Adrenal gland (tissue), 12 donors: ENCODE measurements around the gene DCTN2. TPM values are rescaled to one million over a fixed set of nuclear protein-coding genes. Genes with fewer than 3 reads are reported as not detected.

Source experiments
- DNase-seq, 7 donors: peaks; one replicate each; pipeline ENCODE4 v3.0.0-alpha.2; 2019 to 2020
- H3K27ac ChIP-seq, 5 donors: fragments of 200-600 bp; sonication (generic) in 4 of 5; 1 replicate in 3 of 5; 2 replicates in 2 of 5; pipeline versions ENCODE4 v1.5.1 to v1.8.0; 2016 to 2020; ENCODE audit warnings: mild to moderate bottlenecking in 1 of 5
- H3K27me3 ChIP-seq: fragments of 200-600 bp; 2 replicates; pipeline ENCODE4 v1.8.0; 2021
- H3K36me3 ChIP-seq, 2 donors: fragments of 200-600 bp; replicated peaks in 1 of 2; 1 replicate in 1 of 2; 2 replicates in 1 of 2; pipeline versions ENCODE4 v1.5.1 to v1.8.0; 2018 to 2022
- H3K4me1 ChIP-seq, 2 donors: fragments of 200-600 bp; replicated peaks in 1 of 2; 1 replicate in 1 of 2; 2 replicates in 1 of 2; pipeline versions ENCODE4 v1.5.1 to v1.8.0; 2018 to 2021
- H3K4me3 ChIP-seq, 4 donors: fragments of 200-600 bp; sonication (generic) in 3 of 4; one replicate each; pipeline ENCODE4 v1.5.1; 2016 to 2018
- H3K9me3 ChIP-seq, 3 donors: fragments of 200-600 bp; sonication (generic) in 1 of 3; replicated peaks in 1 of 3; 1 replicate in 2 of 3; 2 replicates in 1 of 3; pipeline versions ENCODE4 v1.5.1 to v1.8.0; 2016 to 2021
- POLR2A ChIP-seq, 2 donors: fragments of 450-650 bp; IDR thresholded peaks; one replicate each; pipeline ENCODE4 v1.6.1; 2017; ENCODE audit warnings: antibody characterized with exemption in 2 of 2, mild to moderate bottlenecking in 2 of 2, moderate library complexity in 1 of 2
- WGBS, 4 donors: extraction: QIAGEN DNeasy Blood & Tissue Kit in 2 of 4; methylation state at CpG; one replicate each; pipeline versions ENCODE4 v1.1.5 to v1.1.7; 2013 to 2017; 5-methylcytosine and 5-hydroxymethylcytosine counted together
- intact Hi-C, 2 donors: fragments of 100-400 bp; cut with DNase I; formaldehyde crosslinking; loops; one replicate each; pipeline versions ENCODE4 v1.14.1 to v1.15.0; 2022 to 2023
- polyA plus RNA-seq, 3 donors: library from polyadenylated mRNA; stranded (reverse); fragments of 200-250 nt in 2 of 3; fragments of 350-450 nt in 1 of 3; fragmentation: Illumina TruSeq in 1 of 3; extraction: RNeasy Lipid Tissue Mini Kit (QIAGEN cat#74804) in 1 of 3; gene quantifications; one replicate each; pipeline ENCODE4 v1.2.3, GENCODE V29; 2013 to 2014
- total RNA-seq, 9 donors: library from RNA; depleted of rRNA in 4 of 9; stranded (reverse); fragments of >200 nt in 4 of 9; fragments of 120-200 nt in 1 of 9; fragmentation: NEBNext Ultra II Directional in 1 of 9; extraction: Animal tissue kit (Norgen Biotek cat#: 25700) in 1 of 9; gene quantifications; one replicate each; pipeline versions ENCODE4 v1.1.0 to v1.2.4, GENCODE V29; 2013 to 2023
- TF ChIP-seq, protein P1 (sequence below), 6 experiments: fragments of 450-650 bp in 4 of 6; fragments of 200-600 bp in 2 of 6; sonication (generic) in 1 of 6; IDR thresholded peaks; 1 replicate in 5 of 6; 2 replicates in 1 of 6; pipeline versions ENCODE4 v1.5.1 to v1.8.0; 2016 to 2021; ENCODE audit warnings: antibody characterized with exemption in 6 of 6, mild to moderate bottlenecking in 2 of 6, moderate library complexity in 1 of 6
- donor health status: healthy with polysubstance abuse.
- donor health status: Bipolar disorder and iron deficiency.
- donor health status: DM: yes; HTN: yes; CAD: no.
- donor health status: DM: no; HTN: no; CAD: no.
- donor health status: DM: no; HTN: no; CAD: no.
- donor health status: DM: yes; HTN: yes; CAD: no.

Gene DCTN2
- total and polyA plus RNA-seq, 12 donors, result 81.2 to 238 (median 135) TPM

DNA sequence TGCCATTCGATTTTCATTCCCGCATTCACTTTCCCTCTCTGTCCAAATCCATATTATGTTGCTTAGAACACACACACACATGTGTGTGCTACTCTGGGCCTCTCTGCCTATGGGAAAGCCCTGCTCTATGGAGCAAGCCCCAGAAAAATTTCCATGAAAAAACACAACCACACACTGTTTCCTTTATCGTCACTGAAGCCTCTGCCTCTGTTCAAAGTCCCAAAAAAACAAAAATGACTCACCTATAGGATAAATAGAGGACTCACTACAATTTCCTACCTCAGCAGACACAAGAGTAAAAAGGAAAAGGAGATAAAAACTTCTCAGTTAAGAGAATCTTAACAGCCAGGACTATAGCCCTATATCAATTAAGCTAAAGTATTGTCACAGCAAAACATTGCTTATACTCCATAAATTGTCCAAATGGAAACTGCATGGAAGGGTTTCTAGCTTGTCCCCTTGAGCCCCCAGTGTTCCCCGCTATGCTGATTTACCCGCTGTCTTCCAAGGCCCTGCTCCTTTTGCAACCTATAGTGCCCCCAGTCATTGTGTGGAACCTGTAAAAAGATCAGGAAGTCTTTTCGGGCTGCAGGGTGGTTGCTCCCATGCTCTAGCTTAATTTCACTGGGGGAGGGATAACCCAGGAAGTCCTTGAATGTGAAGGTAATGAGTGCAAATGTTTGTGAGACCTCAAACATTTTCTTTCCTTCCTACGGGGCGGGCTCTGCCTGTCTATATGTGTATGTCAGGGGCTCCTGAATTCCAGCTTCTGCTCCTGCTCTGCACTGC, 32.9 kb upstream of the DCTN2 start:
- no peak overlapping the region for H3K4me3 ChIP-seq
- H3K4me1 ChIP-seq, result no peaks in the 10 kb centered on the region
- peaks cover 5% of the 10 kb centered on the region for H3K27me3 ChIP-seq
- 75 to 87% (median 86%) methylated on average over 8 of the region's 8 CpGs for WGBS, 4 donors
- H3K27ac ChIP-seq, result no peak overlapping the region
- intact Hi-C loops, result no loop called here
- no peak for TF ChIP-seq POLR2A (IDR thresholded peaks at IDR 0.05)
- TF ChIP-seq, protein P1, sequence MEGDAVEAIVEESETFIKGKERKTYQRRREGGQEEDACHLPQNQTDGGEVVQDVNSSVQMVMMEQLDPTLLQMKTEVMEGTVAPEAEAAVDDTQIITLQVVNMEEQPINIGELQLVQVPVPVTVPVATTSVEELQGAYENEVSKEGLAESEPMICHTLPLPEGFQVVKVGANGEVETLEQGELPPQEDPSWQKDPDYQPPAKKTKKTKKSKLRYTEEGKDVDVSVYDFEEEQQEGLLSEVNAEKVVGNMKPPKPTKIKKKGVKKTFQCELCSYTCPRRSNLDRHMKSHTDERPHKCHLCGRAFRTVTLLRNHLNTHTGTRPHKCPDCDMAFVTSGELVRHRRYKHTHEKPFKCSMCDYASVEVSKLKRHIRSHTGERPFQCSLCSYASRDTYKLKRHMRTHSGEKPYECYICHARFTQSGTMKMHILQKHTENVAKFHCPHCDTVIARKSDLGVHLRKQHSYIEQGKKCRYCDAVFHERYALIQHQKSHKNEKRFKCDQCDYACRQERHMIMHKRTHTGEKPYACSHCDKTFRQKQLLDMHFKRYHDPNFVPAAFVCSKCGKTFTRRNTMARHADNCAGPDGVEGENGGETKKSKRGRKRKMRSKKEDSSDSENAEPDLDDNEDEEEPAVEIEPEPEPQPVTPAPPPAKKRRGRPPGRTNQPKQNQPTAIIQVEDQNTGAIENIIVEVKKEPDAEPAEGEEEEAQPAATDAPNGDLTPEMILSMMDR (IDR thresholded peaks at IDR 0.05), result no peak
- no peak for DNase-seq
- no peaks in the 10 kb centered on the region for H3K36me3 ChIP-seq
- no peaks in the 10 kb centered on the region for H3K9me3 ChIP-seq

DNA sequence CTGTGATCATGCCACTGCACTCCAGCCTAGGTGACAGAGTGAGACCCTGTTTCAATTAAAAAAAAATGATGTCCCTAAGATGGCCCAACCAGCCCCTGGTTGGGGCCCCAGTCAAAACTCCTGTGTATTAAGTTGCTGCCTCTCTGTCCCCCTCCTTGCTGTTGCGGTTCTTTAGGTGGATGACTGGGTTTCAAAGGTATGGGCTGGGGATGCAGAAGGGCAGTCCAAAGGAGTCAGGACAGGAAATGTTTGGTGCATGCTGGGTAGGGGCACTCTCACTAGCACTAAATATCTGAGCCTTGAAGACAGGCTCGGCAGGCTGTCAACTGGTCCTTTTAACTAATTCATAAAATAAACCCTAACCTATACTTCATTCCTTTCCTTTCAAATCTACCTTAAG, 32.0 kb upstream of the DCTN2 start:
- Histone ChIP-seq H3K4me3 (no peak overlapping the region), H3K27me3 (peaks cover 5% of the 10 kb centered on the region), H3K9me3 (no peaks in the 10 kb centered on the region), H3K36me3 (no peaks in the 10 kb centered on the region), H3K27ac (no peak overlapping the region), H3K4me1 (no peaks in the 10 kb centered on the region)
- WGBS, 4 donors, result 77 to 91% (median 82%) methylated on average over 2 of the region's 2 CpGs
- no peak for TF ChIP-seq POLR2A (IDR thresholded peaks at IDR 0.05)
- TF ChIP-seq, protein P1 (IDR thresholded peaks at IDR 0.05), result no peak
- DNase-seq, result no peak
- intact Hi-C loops, result no loop called here

DNA sequence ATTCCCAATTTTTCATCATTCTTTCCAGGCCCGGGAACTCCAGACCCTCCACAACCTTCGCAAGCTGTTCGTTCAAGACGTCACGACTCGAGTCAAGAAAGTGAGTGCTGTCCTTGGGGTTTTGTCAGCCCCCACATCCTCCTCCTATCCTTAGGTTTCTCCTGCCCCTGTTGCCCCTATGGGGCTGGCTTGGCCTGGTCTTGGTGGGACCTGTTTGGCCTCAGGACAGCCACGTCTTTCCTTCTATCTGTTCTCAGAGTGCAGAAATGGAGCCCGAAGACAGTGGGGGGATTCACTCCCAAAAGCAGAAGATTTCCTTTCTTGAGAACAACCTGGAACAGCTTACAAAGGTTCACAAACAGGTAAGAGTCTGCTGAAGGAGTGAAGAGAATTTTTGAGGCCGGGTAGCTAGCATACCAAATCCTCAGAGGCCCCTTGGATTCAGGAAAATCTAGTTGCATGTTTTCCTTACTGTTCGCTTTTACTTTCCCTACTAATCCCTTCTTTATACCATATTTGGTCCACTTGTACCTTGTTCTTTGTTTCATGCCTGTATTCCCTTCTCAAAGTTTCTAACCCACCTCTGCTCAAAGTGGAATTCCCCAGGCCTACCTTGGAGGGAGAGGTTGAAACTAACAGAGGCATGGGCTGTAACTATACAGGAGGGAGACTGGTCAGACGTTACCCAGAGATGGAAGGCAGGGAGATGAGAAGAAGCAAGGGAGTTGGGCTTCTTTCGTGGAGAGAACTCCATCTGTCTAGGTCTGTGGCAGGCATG, 31.2 kb upstream of the DCTN2 start:
- 78 to 89% (median 81%) methylated on average over 12 of the region's 12 CpGs for WGBS, 4 donors

DNA sequence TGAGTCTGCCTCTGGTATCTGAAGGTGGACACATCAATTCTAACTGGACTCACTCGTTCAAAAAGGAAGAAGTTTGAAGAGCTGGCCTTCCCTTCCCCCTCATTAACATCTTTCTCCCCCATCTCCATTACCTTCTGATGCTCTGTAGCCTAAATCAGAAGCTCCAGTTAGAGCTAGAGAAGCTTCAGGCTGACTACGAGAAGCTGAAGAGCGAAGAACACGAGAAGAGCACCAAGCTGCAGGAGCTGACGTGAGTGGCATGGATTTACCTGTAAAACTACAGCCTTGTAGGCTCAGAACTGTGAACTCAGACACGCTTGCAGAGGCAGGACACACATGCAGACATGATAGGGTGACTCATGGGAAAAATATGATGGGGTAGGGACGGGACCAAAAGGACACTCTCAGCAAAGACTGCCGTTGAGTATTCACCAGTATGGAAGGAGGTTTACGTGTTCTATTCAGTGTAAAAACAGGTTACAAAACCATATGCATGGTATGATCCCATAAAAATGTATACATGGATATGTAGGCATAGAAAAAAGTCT, 29.7 kb upstream of the DCTN2 start:
- DNase-seq, result no peak
- Histone ChIP-seq H3K27me3 (peaks cover under 1% of the 10 kb centered on the region), H3K9me3 (no peaks in the 10 kb centered on the region), H3K4me3 (no peak overlapping the region), H3K4me1 (no peaks in the 10 kb centered on the region), H3K27ac (no peak overlapping the region), H3K36me3 (no peaks in the 10 kb centered on the region)
- 78 to 85% (median 82%) methylated on average over 9 of the region's 9 CpGs for WGBS, 4 donors
- intact Hi-C loops, result no loop called here
- TF ChIP-seq, protein P1 (IDR thresholded peaks at IDR 0.05), result no peak
- no peak for TF ChIP-seq POLR2A (IDR thresholded peaks at IDR 0.05)

More for the DNA sequence above, 31.2 kb upstream of the DCTN2 start:
- intact Hi-C loops, result no loop called here
- Histone ChIP-seq H3K27ac (no peak overlapping the region), H3K4me1 (no peaks in the 10 kb centered on the region), H3K36me3 (no peaks in the 10 kb centered on the region), H3K4me3 (no peak overlapping the region), H3K9me3 (no peaks in the 10 kb centered on the region), H3K27me3 (peaks cover 5% of the 10 kb centered on the region)
- TF ChIP-seq, protein P1 (IDR thresholded peaks at IDR 0.05), result no peak
- TF ChIP-seq POLR2A (IDR thresholded peaks at IDR 0.05), result no peak
- no peak for DNase-seq
